Endothelial cell of umbilical vein (primary cell): Measurements from ENCODE around the gene CPSF7. TPM values are rescaled to one million over a fixed set of nuclear protein-coding genes. Genes with fewer than 3 reads are reported as not detected.

Source experiments
- BruUV-seq: library from RNA; stranded (reverse); fragments of 400-500 nt; replicated peaks from 2 replicates; lab custom pipeline; 2021; lab: Mats Ljungman, UMichigan
- CTCF ChIA-PET: fragments of 300-600, 350-600 bp; sonication (Branson Sonifier 250); formaldehyde crosslinking; loops from one replicate; lab custom pipeline; 2021; ENCODE audit warnings: antibody characterized with exemption, inconsistent platforms; lab: Charles Lee
- POLR2A ChIA-PET: fragments of 300-600, 350-600 bp; sonication (Branson Sonifier 250); formaldehyde crosslinking; loops from one replicate; lab custom pipeline; 2021; ENCODE audit warnings: antibody characterized with exemption, inconsistent platforms; lab: Charles Lee
- DNase-seq: peaks from one replicate; pipeline ENCODE4 v3.0.0-alpha.2; 2011; ENCODE audit warnings: low read depth, low spot score
- FAIRE-seq: peaks from 2 replicates; lab custom pipeline; 2011; peaks lifted over from hg19 to GRCh38; lab: Jason Lieb, UNC
- H2AFZ ChIP-seq: 2 replicates; pipeline ENCODE4 v1.6.0; 2012; ENCODE audit warnings: low read depth, low read length, control low read depth, inconsistent platforms
- H3K27ac ChIP-seq: 2 replicates; pipeline ENCODE4 v1.5.1; 2011; ENCODE audit warnings: low read depth, mild to moderate bottlenecking, control low read depth, low read length, moderate library complexity; ENCODE audit not compliant: insufficient read depth
- H3K27me3 ChIP-seq, 2 experiments: 2 replicates each; pipeline versions ENCODE4 v1.6.0 to v1.6.1; 2011; ENCODE audit warnings: low read length in 2 of 2, mixed read lengths in 1 of 2; ENCODE audit not compliant: control insufficient read depth in 2 of 2, insufficient read depth in 2 of 2
- H3K36me3 ChIP-seq, 2 experiments: 2 replicates in 1 of 2; 3 replicates in 1 of 2; pipeline ENCODE4 v1.5.1; 2011; ENCODE audit warnings: low read length in 2 of 2, mild to moderate bottlenecking in 1 of 2, moderate library complexity in 1 of 2; ENCODE audit not compliant: control insufficient read depth in 2 of 2, insufficient read depth in 2 of 2; ENCODE audit errors: extremely low read depth in 1 of 2
- H3K4me1 ChIP-seq: 3 replicates; pipeline ENCODE4 v1.5.1; 2011; ENCODE audit warnings: mild to moderate bottlenecking, low read length; ENCODE audit not compliant: control insufficient read depth, insufficient read depth; ENCODE audit errors: extremely low read depth
- H3K4me2 ChIP-seq: 2 replicates; pipeline ENCODE4 v1.6.1; 2011; ENCODE audit warnings: low read length, control low read depth, mixed read lengths; ENCODE audit not compliant: insufficient read depth
- H3K4me3 ChIP-seq, 3 experiments: fragments of 200-600 bp in 1 of 3; sonication (generic), shearing (Covaris generic) in 1 of 3; replicated peaks in 1 of 3; 2 replicates each; pipeline ENCODE4 v1.5.1; 2011 to 2016; ENCODE audit warnings: control low read depth in 3 of 3, low read length in 3 of 3, mild to moderate bottlenecking in 2 of 3, inconsistent platforms in 1 of 3, low read depth in 1 of 3, moderate library complexity in 1 of 3; ENCODE audit not compliant: insufficient read depth in 1 of 3
- H3K79me2 ChIP-seq: 2 replicates; pipeline ENCODE4 v1.6.0; 2012; ENCODE audit warnings: low read length, inconsistent platforms; ENCODE audit not compliant: control insufficient read depth, insufficient read depth
- H3K9ac ChIP-seq: replicated peaks from 2 replicates; pipeline ENCODE3; 2011; ENCODE audit warnings: low read length, control low read depth; ENCODE audit not compliant: insufficient read depth; ENCODE audit errors: extremely low read depth
- H3K9me1 ChIP-seq: replicated peaks from 3 replicates; pipeline ENCODE4 v1.6.0; 2011; ENCODE audit warnings: mild to moderate bottlenecking, low read length; ENCODE audit not compliant: control insufficient read depth, insufficient read depth; ENCODE audit errors: extremely low read depth
- H3K9me3 ChIP-seq: replicated peaks from 2 replicates; pipeline ENCODE4 v1.5.1; 2012; ENCODE audit warnings: low read length, inconsistent platforms; ENCODE audit not compliant: control insufficient read depth, insufficient read depth
- H4K20me1 ChIP-seq: replicated peaks from 2 replicates; pipeline ENCODE3; 2011; ENCODE audit warnings: mild to moderate bottlenecking, low read length; ENCODE audit not compliant: control insufficient read depth, insufficient read depth; ENCODE audit errors: extremely low read depth
- CTCF ChIP-seq, 2 donors: IDR thresholded peaks; 1 replicate in 1 of 2; 2 replicates in 1 of 2; pipeline ENCODE4 v1.5.1; 2011; ENCODE audit warnings: low read length in 2 of 2, mild to moderate bottlenecking in 2 of 2, moderate library complexity in 2 of 2, control low read depth in 1 of 2, inconsistent platforms in 1 of 2, low read depth in 1 of 2; ENCODE audit not compliant: insufficient read depth in 1 of 2; ENCODE audit errors: extremely low read depth in 1 of 2
- EZH2 ChIP-seq: IDR thresholded peaks from 2 replicates; pipeline ENCODE4 v1.6.1; 2012; ENCODE audit warnings: borderline replicate concordance, low read depth, mild to moderate bottlenecking, moderate library complexity, low read length, inconsistent platforms; ENCODE audit not compliant: severe bottlenecking
- FOS ChIP-seq: IDR thresholded peaks from 2 replicates; pipeline ENCODE4 v1.6.1; 2011; ENCODE audit warnings: mild to moderate bottlenecking, low read length, moderate library complexity, borderline replicate concordance; ENCODE audit not compliant: insufficient read depth
- MAX ChIP-seq: IDR thresholded peaks from 2 replicates; pipeline ENCODE4 v1.6.1; 2011; ENCODE audit not compliant: insufficient read depth, insufficient read length
- POLR2AphosphoS5 ChIP-seq: IDR thresholded peaks from 2 replicates; pipeline ENCODE4 v1.6.1; 2012; ENCODE audit warnings: low read depth, mild to moderate bottlenecking, control low read depth, low read length, moderate library complexity; ENCODE audit not compliant: insufficient read depth
- dilution Hi-C: fragments of 300-500 bp; cut with MboI; formaldehyde crosslinking; loops from one replicate; pipeline ENCODE4 v1.15.0; 2019; ENCODE audit warnings: low sequenced_read_pairs; ENCODE audit not compliant: extremely low pct_ligation_motif_present
- intact Hi-C: fragments of 100-400 bp; cut with micrococcal nuclease; formaldehyde crosslinking; loops from one replicate; pipeline ENCODE4 v1.10.0; 2022
- polyA plus RNA-seq, 4 experiments: library from polyadenylated mRNA; depleted of rRNA in 3 of 4; stranded (reverse) in 3 of 4; unstranded in 1 of 4; fragments of >200 nt; gene quantifications; 2 replicates each; pipeline versions ENCODE4 v1.2.1 to v1.2.3, GENCODE V29; 2011 to 2012; ENCODE audit warnings: missing spikeins in 1 of 4
- total RNA-seq: library from RNA; stranded (reverse); gene quantifications from 2 replicates; pipeline ENCODE4 v1.2.3, GENCODE V29; 2021

CPSF7 gene
- total and polyA plus RNA-seq, 2 donors (not counting 3 experiments of a cell fraction or from before 2014, with no cell fraction given) = 77.0 to 88.4 TPM

GRCh38 chr11:61357233-61357893 is 72.4 kb downstream of the CPSF7 start:
- no peak overlapping the region for H3K4me3 ChIP-seq
- H3K27ac ChIP-seq = no peak overlapping the region
- H3K36me3 ChIP-seq = peaks cover 0 to 9% of the 10 kb centered on the region in 2 experiments
- no peaks in the 10 kb centered on the region for H3K9me3 ChIP-seq
- BruUV-seq = no TSS peak
- dilution Hi-C loops (no loop called here), intact Hi-C loops (no loop called here)
- no peak for DNase-seq
- H4K20me1 ChIP-seq = no peaks in the 10 kb centered on the region
- TF ChIP-seq MAX (no peak), EZH2 (no peak), CTCF (IDR thresholded peaks at IDR 0.05; ENCODE audit: extremely low read depth in 1 of 2, insufficient read depth in 1 of 2, low read depth in 1 of 2, low read length in 2 of 2) (no peak), POLR2AphosphoS5 (no peak), FOS (no peak)
- H3K9me1 ChIP-seq = no peaks in the 10 kb centered on the region
- FAIRE-seq = no peak
- no peak overlapping the region for H3K9ac ChIP-seq
- CTCF ChIA-PET = interaction anchor here (1.1 to 2.6 kb wide), 5 partner anchors 9 to 78 kb away, joined by 3 to 12 read pairs (median 4); no protein-coding TSS in a partner anchor
- H3K4me1 ChIP-seq = peaks cover 12% of the 10 kb centered on the region
- POLR2A ChIA-PET = no interaction called here
- H3K27me3 ChIP-seq = no peaks in the 10 kb centered on the region
- no peak overlapping the region for H2AFZ ChIP-seq
- H3K79me2 ChIP-seq = peaks cover 6% of the 10 kb centered on the region
- no peak overlapping the region for H3K4me2 ChIP-seq
